Eye (tissue), 1 donor: Measurements from ENCODE around the gene IQCC.

Experiments
- DNase-seq: peaks from one replicate; pipeline ENCODE4 v3.0.0-alpha.2; 2015

The IQCC gene

GRCh38 chr1:32224285-32224684 is 18.8 kb downstream of the IQCC start:
- no peak for DNase-seq

- DNase-seq = no peak
Measured at GRCh38 chr1:32228771-32229170, 23.3 kb downstream of the IQCC start.

GRCh38 chr1:32231843-32232432 is 26.5 kb downstream of the IQCC start:
- no peak for DNase-seq

DNA sequence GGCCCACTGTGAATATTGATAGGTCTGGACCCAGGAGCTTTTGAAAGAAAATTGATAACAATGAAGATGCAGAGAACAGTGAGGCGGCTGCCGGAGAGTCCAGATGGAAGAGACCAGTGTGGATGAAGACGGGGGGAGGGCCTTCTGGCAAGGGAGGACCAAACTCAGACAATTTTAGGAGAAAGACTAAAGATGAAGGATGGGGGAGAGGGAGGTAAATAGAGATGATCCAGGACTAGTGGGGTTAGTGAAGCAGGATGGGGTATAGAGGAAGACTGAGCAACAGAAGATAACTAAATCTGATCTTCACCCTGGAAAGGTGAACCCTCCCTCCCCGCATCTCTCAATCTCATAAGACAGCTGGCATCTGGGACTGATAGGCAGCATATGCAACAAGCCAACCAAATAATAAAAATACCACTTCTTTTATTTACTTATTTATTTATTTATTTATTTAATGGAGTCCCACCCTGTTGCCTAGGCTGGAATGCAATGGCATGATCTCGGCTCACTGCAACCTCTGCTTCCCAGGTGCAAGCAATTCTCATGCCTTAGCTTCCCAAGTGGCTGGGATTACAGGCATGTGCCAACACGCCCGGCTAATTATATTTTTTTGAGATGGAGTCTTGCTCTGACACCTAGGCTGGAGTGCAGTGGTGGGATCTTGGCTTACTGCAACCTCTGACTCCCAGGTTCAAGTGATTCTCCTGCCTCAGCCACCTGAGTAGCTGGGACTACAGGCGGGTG is 27.3 kb downstream of the IQCC start:
- DNase-seq = no peak

- DNase-seq = no peak
Measured at GRCh38 chr1:32234792-32235191, 29.3 kb downstream of the IQCC start.

GRCh38 chr1:32239337-32239736 is 33.9 kb downstream of the IQCC start:
- no peak for DNase-seq

GRCh38 chr1:32239790-32240139 is 34.3 kb downstream of the IQCC start:
- DNase-seq = no peak

DNA sequence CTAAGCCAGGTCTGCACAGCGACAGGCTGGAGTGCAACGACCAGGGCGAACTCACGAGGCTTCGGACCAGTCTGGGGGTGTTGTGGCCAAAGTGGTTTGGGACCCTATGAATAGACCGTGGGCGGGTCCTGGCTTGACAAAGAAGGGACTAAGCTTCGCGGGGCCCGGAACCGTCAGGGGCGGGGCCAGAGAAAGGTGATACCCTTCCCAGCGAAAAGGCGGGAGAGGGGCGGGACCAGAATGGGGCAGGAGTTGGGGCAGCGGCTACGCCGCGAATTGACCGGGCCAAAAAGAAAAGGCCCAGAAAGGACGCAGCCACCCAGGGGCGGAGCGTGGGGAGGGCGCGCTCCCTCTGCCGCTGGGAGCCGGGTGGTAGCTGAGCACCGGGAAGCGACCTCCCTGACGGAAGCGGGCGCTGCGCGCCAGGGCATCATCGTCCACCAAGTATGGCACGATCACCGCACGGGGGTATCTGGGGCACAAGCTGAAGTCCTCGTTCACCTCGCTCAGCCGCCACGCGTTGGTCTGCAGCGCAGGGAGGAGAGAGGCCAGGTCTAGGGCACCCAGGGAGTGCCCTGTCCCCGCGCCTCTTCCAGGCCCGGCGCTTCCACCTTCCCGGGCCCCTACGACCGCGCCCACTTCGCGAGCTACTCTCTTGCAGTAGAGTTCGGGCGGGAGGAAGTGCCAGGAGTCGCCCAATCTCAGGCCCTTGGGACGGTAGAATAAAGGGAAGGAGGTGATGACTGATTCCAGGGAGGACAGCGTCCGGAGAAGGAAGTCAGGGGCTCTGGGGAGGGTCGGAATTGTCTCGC is 34.9 kb downstream of the IQCC start:
- DNase-seq = peak; percentile 90

GRCh38 chr1:32241001-32241763 is 35.7 kb downstream of the IQCC start:
- peak; percentile 87 for DNase-seq

- peak; percentile 65 for DNase-seq
Measured at GRCh38 chr1:32242341-32242851, 36.9 kb downstream of the IQCC start.

DNA sequence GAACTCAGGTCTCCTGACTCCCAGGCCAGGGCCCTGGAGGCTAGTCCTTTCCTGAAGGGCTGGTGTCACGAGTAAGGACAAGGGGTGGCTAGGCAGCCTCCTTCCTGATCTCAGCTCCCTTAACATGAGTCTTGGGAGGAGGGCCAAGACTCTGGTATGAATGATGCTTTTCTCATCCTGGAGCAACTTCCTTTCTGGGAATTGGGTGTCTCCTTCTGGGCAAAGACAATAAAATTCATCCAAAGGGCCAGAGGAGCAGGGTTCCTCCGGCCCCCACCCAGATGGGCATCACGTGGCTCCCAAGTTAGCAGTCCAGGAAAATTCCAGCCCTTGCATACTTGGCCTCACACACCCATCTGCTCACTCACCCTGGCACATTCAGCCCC is 41.4 kb downstream of the IQCC start, which contains the start of gene FAM167B:
FAM167B (plus strand) TSS at position 335 of the 386 bp plus-strand sequence. CDS start 200 bp downstream, outside the sequence.
- no peak for DNase-seq

GRCh38 chr1:32247452-32247851 is 42.0 kb downstream of the IQCC start:
- no peak for DNase-seq

DNA sequence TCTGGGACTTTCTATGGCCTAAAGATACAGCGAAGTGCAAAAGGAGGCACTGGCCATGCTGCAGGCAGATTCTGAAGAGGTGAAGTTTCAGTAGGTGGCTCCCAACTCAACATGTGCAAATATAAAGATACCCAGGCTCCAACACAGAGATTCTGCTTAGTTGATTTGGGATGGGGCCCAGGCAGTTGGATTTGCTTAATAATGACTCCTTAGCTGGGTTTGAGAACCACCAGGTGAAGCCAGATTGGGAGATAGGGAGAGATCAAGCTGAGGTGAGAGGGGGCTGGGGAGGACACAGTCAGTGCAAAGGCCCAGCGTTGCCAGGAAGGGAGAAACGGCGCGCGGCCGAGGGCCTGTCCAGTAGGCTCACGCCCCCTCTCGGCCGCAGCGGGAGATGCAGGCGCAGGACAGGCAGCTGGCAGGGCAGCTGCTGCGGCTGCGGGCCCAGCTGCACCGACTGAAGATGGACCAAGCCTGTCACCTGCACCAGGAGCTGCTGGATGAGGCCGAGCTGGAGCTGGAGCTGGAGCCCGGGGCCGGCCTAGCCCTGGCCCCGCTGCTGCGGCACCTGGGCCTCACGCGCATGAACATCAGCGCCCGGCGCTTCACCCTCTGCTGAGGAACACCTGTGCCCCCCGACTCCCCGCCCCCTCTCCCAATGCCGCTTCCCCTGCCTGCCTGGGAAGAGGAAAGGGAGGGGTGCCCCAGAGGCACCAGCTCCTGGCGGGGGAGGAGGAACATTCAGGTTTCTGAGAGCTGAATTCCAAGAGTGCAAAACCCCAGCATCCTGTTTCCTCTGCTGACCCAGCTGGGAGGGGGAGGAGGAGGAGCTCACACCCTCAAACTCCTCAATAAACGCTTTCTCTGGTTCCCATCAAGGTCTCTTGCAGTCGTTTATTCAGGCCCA is 42.8 kb downstream of the IQCC start:
- DNase-seq = peak; percentile 87

DNA sequence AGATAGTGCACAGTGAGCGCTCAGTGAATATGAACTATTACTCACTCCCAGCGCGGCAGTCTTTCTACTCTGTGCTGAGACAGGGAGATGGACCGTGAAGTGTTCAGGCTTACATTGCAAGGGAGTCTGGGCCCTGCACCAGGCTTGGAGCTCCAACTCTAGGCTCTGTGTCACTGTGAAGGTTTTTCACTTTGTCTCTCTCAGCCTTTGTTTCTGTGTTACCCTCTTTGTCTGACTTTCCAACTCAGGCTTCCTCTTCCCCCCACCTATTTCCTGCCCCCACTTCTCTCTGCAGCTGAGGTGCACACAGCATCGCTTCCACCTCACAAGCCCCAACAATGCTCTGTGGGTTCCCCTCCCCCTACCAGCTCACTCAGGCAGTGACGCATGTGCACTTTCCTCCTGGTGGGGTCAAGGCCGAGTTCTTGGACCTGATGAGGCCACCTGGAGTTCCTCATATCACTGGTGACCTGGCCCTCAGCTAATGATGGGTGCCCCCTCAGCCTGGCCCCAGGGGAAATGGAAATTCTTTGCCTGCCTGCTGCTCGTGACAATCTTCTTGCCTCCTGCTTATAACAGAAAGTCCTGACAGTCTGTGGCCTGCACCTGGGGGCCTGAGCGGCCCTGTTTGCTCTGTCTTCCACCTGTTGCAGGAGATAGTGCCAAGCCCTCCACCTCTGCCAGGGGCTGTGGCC is 44.5 kb downstream of the IQCC start:
- peak; percentile 78 for DNase-seq

DNA sequence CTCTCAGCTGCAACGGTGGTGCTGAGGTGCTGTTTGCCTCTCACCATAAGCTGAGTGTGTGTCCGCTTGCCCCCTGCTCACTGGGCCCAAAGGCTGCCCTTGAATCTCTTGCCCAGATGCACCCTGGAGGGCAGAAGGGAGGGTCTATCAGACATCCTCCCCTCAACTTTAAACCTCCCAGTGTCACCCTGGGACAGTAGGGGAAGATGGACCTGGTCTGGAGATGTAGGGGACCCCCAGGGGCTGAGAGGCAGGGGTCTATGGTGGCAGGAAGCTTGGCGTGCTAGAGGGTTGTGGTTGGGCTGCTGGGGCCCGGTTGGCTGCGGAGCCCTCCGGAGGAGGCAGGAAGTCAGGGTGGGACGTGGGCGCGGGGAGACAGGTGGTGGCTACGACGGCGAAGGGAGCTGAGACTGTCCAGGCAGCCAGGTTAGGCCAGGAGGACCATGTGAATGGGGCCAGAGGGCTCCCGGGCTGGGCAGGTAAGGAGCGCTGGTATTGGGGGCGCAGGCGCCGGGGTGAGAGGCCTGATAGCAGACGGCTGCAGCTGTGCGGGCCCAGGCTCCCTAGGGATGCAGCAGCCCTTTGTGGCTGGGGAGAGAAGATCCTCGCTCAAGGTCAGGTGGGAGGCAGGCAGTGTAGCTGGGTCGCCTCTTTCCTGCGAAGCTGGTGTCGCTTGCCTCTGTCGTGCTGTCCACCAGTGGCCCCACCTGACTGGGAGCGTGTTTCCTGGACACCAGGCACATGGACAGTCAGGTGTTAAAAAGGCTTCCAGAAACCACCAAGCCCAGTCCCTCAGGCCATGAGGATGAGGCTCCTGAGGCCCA is 45.6 kb downstream of the IQCC start, which contains the start of gene LCK:
LCK (plus strand) TSS at position 373 of the 824 bp plus-strand sequence. CDS start 23,065 bp downstream, outside the sequence.
- no peak for DNase-seq

DNA sequence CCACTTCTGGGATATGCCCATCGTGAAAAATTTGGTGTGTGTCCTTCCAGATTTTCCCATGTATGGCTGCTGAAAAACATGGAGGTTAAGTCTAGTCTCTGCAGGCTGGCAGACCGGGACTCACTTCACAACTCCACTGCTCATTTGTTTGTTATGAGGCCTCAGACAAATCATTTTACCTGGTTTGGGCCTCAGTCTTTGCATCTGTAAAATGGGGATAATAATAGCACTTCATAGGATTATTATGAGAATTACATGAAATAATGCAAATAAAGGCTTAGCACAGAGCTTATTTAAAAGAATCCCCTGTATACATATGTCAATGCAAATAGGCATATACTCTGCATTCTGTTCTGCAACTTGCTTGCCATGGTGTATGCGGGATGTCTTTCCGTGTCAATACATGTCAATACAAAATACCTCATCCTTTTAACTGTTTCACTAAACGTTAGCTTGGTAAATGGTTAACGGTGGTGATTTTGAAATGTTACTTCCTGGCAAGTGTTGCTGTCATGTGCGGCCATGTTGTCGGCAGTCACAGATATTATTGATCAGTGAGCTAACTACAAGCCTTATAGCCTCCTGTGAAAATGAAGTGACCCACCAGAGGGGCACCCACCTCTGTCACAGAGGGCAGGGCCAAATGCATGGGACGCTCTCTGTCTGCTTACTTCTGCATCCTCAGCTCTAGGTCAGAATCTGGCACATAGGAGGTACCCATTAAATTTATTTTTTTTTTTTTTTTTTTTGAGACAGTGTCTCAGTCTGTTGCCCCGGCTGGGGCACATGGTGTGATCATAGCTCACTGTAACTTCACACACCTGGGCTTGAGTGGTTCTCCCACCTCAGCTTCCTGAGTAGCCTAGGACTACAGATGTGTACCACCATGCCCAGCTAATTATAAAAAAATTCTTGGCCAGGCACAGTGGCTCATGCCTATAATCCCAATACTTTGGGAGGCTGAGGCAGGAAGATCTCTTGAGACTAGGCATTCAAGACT is 49.9 kb downstream of the IQCC start:
- DNase-seq = no peak

- no peak for DNase-seq
Measured at GRCh38 chr1:32256473-32257226, 51.2 kb downstream of the IQCC start.

DNA sequence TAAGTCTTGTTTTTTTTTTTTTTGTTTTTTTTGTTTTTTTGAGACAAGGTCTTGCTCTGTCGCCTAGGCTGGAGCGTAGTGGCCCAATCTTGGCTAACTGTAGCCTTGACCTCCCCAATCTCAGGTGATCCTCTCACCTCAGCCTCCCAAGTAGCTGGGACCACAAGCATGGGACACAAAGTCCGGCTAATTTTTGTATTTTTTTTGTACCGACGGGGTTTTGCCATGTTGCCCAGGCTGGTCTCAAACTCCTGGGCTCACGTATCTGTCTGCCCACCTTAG is 51.7 kb downstream of the IQCC start:
- no peak for DNase-seq
